HPDE6-E6E7 (cell line): ENCODE results near the gene NMNAT1.
A peak's percentile ranks its signal among the peaks of the same experiment; 100 is the strongest.
"Not testable (repeated sequence)": the region's sequence is repeated elsewhere in the genome, so short reads cannot be mapped to it uniquely, and the experiment has no call there.

Experiments used
- DNase-seq: peaks from one replicate; pipeline ENCODE4 v3.0.0; 2011; ENCODE audit warnings: missing footprints; ENCODE audit errors: extremely low spot score

NMNAT1 gene

GRCh38 chr1:9942939-9943788 lies at the start of gene NMNAT1, which contains the start of gene LZIC:
NMNAT1 (plus strand) TSS chr1:9943475; CDS start chr1:9972074, 28,599 bp downstream.
LZIC (minus strand) TSS chr1:9943391; CDS start chr1:9936619, 6,772 bp downstream.
- DNase-seq = peak; percentile 91

- DNase-seq = no peak
These were observed 49.2 kb upstream of the NMNAT1 start for GRCh38 chr1:9894115-9894514.

GRCh38 chr1:9900142-9901043 lies 42.9 kb upstream of the NMNAT1 start:
- no peak for DNase-seq

- DNase-seq = no peak
These were observed 41.9 kb upstream of the NMNAT1 start for GRCh38 chr1:9901148-9902059.

GRCh38 chr1:9902060-9902452 lies 41.2 kb upstream of the NMNAT1 start:
- DNase-seq = no peak

GRCh38 chr1:9903801-9904527 lies 39.3 kb upstream of the NMNAT1 start:
- DNase-seq = no peak

GRCh38 chr1:9904596-9904995 lies 38.7 kb upstream of the NMNAT1 start:
- no peak for DNase-seq

GRCh38 chr1:9905010-9905409 lies 38.3 kb upstream of the NMNAT1 start:
- DNase-seq = no peak

GRCh38 chr1:9906466-9906865 lies 36.8 kb upstream of the NMNAT1 start:
- DNase-seq = no peak

GRCh38 chr1:9907441-9907840 lies 35.8 kb upstream of the NMNAT1 start:
- no peak for DNase-seq

GRCh38 chr1:9908871-9909233 lies 34.4 kb upstream of the NMNAT1 start:
- no peak for DNase-seq

GRCh38 chr1:9909234-9910046 lies 33.8 kb upstream of the NMNAT1 start:
- no peak for DNase-seq

- DNase-seq = peak; percentile 82
These were observed 33.2 kb upstream of the NMNAT1 start, which contains the start of gene CTNNBIP1 for GRCh38 chr1:9910076-9910422. CTNNBIP1 (minus strand) TSS chr1:9910269; CDS start chr1:9872064, 38,205 bp downstream.

- DNase-seq = peak; percentile 98
These were observed 32.7 kb upstream of the NMNAT1 start for GRCh38 chr1:9910423-9911178.

- no peak for DNase-seq
These were observed 30.9 kb upstream of the NMNAT1 start for GRCh38 chr1:9912264-9912936.

GRCh38 chr1:9914610-9914937 lies 28.7 kb upstream of the NMNAT1 start:
- DNase-seq = no peak

GRCh38 chr1:9916452-9916851 lies 26.8 kb upstream of the NMNAT1 start:
- DNase-seq = no peak

GRCh38 chr1:9917495-9917894 lies 25.8 kb upstream of the NMNAT1 start:
- DNase-seq = not testable (repeated sequence)

- no peak for DNase-seq
These were observed 25.4 kb upstream of the NMNAT1 start for GRCh38 chr1:9917901-9918300.
